Activated T-helper 1 cell treated with anti-CD3 and anti-CD28 coated beads, Interleukin-2, amount 50 U/mL, for 16 hours (primary cell): Measurements from ENCODE around the gene ZGPAT.
"Not testable (repeated sequence)": the region's sequence is repeated elsewhere in the genome, so short reads cannot be mapped to it uniquely, and the experiment has no call there.

Experiments
- DNase-seq, 2 donors: peaks; one replicate each; pipeline ENCODE4 v3.0.0-alpha.2; 2020; ENCODE audit warnings: low read depth in 1 of 2, low spot score in 1 of 2

ZGPAT gene

GRCh38 chr20:63765082-63765873 is 57.4 kb downstream of the ZGPAT start:
- no peak for DNase-seq

DNA sequence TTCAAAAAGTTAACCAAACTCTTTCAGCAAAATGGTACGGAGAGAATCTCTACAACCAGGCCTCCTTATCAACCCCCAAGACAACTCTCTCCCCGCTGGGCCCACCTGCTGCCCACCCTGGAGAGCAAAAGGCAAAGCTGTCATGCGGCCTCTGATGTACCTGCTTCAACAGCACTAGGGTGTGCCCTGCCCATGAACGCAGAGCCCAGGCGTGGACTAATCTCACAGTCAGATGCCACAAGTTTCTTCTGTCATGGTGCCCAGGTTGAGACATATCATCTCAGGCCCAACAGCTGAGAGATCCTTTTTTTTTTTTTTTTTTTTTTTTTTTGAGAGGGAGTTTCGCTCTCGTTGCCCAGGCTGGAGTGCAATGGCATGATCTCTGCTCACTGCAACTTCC is 58.1 kb downstream of the ZGPAT start:
- DNase-seq = no peak

DNA sequence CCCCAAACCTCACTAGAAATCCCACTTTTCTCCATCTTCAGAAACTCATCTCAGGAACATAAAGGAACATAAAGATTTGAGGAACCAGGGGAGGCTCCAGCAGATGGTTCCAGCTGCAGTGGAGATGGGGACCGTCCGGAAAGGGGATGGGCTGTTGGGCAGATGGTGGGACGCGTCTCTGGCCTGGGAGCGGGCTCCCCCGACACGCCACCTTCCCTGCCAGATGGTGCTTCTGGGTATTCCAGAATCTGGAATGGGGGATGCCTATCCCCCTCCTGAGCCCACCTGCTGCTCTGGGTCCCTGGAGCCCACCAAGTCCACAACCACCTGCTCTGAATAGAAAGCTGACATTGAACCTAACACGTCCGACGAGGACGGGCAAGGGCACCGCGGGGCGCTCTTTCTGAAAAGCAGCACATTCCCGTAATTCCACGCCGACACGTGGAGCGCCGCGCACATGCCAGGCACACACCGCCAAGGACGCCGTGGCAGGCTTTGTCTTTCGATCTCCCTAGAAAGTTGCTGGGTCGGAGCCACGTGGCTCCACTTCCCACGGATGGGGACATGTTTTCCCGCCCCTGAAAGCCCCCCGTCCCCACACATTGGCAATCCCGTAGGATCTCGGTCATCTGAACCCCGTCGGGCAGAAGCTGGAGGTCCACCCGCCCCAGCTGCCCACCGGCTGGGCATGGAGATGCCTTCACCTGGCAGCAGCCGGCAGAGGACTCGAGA is 59.0 kb downstream of the ZGPAT start:
- no peak for DNase-seq

- DNase-seq = no peak
Observed at GRCh38 chr20:63767456-63767855, 59.6 kb downstream of the ZGPAT start.

DNA sequence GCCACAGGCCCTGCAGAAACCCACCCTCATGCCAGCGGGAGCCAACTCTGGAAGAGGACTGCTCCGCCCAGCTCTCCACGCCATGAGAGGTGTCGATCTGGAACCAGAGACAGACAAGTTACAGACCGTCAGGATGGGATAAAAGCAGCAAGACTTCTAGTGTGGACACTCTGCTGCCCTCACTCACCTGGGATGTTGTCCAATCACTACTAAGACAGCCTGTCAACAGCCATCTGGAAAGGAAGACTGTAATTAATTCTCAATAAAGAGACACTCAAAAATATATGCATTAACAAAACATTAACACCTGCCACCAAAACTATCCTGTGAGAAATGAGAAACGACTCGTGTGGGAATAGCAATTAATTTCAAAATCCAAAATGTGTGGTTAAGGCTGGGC is 60.0 kb downstream of the ZGPAT start:
- DNase-seq = no peak

DNA sequence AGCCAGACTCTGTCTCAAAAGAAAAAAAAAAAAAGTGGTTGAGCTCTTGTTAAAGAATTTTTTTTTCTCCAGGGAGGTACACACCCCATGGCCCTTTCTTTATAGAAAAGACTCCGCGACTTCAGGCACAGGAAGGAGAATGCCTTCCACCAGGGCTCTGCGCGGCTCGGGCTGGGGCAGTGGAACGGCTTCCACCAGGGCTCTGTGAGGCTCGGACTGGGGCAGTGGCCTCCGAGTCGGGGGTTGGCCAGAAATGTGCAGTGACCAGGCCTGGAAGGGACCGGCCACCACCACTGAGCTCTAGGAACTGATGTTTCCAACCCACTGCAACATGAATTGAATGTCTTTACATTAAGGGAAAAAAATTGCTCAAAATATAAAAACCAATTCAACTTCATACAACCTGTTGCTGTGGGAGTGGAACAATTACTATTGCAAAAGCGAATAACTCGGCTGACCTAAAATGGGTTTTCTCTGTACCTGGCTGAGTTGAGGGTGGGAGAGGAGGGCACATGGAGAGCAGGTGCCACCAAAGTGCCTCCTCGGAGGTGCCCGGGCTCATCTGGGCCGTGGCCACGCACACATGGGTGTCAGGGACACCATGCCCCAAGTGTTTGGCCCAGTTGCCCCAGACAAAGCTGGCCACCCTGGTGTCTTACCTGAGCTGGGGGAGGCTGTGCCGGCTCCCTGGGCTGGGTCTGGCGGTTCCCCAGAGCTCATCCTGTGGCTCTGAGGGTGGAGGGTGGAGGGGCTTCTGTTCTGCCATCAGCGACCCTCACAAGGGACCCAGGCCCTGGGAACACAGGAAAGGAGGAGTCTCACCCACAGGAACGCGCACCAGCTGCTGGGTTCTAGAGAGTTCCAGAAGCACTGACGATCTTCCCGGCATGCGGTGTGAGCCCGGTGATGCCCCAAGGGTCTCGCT is 61.0 kb downstream of the ZGPAT start:
- no peak for DNase-seq

DNA sequence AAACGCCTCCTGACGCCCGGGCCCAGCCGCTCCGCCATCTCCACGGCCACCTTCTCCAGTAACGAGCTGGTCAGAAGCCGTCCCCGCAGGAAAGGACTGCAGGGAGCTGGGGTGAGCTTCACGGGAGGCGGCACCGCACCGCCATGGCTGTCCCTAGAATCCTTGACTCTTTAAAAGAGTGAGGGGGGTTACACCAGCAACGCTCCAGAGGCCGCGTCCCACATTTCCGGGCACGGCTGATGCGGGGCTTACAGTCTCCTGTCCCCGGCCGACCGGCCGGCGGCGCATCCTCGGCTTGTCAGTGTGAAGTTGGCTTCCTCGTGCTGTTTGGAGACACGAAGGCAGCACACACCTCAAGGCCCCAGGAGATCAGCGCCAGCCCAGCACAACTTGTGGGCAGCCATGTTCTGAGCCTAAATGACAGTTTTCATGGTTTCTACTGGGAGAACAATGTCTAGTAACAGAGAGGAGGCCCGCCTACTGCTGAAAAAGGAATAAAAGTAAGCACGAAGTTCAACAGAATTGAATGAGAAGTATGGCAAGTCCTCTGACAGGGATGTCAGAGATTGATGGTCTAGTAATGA is 62.1 kb downstream of the ZGPAT start:
- no peak for DNase-seq

DNA sequence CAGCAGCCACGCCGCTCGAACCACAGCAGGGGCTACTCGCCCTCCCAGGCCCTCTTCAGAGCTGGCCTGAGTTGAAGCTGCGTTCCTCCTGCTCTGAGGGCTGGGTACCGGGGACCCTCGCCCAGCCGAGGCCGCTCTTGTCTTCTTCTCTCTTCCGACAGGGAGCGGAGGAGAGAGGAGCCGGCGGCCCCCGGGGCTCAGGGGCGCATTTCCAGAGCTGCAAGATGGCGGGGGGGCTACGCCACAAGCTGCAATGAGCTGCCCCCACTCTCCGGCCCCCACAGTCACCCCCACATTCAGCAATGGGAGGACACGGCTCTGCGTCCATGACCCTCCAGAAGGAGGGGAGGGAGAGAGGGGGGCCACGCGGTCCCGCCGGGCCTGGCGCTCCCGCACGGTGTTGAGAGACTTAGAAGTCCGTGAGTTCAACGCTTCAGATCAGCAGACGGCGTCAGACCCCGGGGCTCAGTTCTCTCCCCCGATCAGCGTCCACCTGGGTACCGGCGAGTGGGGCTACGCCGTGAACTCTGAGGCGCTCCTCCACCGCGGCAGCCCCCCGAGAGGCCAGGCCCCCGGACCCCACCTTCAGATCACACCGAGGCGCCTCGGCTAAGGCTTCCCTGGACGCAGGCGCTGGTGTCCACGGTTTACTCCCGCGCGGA is 63.3 kb downstream of the ZGPAT start:
- DNase-seq = no peak

GRCh38 chr20:63772781-63773518 is 65.1 kb downstream of the ZGPAT start:
- DNase-seq = no peak

- DNase-seq = no peak
Observed at GRCh38 chr20:63773571-63774241, 65.9 kb downstream of the ZGPAT start.

GRCh38 chr20:63774306-63774705 is 66.5 kb downstream of the ZGPAT start:
- no peak for DNase-seq

- DNase-seq = no peak
Observed at GRCh38 chr20:63775096-63775978, 67.5 kb downstream of the ZGPAT start.

- DNase-seq = not testable (repeated sequence)
Observed at GRCh38 chr20:63776875-63777274, 69.0 kb downstream of the ZGPAT start.

DNA sequence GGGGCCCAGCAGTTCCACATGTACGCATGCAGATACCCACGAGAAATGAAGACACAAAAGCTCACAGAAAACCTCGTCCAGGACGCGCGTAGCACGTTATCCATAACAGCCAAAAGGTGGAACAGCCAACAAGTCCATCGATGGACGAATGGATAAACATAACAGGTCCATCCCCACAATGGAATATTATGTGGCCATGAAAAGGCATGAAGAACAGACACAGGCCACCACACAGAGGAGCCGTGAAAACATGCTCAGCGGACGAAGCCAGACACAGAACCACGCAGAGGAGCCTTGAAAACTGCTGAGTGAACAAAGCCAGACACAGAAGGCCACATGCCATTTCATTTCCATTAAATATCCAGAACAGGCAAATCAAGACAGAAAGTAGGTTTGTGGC is 69.8 kb downstream of the ZGPAT start:
- no peak for DNase-seq

GRCh38 chr20:63778034-63778752 is 70.4 kb downstream of the ZGPAT start:
- DNase-seq = no peak

GRCh38 chr20:63778857-63779256 is 71.0 kb downstream of the ZGPAT start:
- no peak for DNase-seq

GRCh38 chr20:63781181-63781580 is 73.3 kb downstream of the ZGPAT start:
- no peak for DNase-seq

GRCh38 chr20:63782051-63782471 is 74.2 kb downstream of the ZGPAT start:
- peak in 1 of 2 donors; percentile 50 for DNase-seq
